SK-N-SH treated with all-trans-retinoic acid at 6 μM for 48 hours (cell line): Measurements from ENCODE around the gene OBSCN.

Experiments used
- ATAC-seq: fragments of 200-7000 bp; cut with Tn5 transposase; 3 replicates; pipeline ENCODE4 v1.9.1; 2020; ENCODE audit warnings: mild to moderate bottlenecking, moderate library complexity
- ARNTL ChIP-seq: fragments of 450-650 bp; formaldehyde crosslinking; IDR thresholded peaks from 2 replicates; pipeline ENCODE4 v1.5.0; 2020; ENCODE audit warnings: low read depth, mild to moderate bottlenecking, moderate library complexity, borderline replicate concordance
- BACH2 ChIP-seq: fragments of 250-450 bp; sonication (Bioruptor Pico); IDR thresholded peaks from 2 replicates; pipeline ENCODE4 v1.9.0; 2021; ENCODE audit warnings: mild to moderate bottlenecking, borderline replicate concordance
- CSDC2 ChIP-seq: fragments of 250-450 bp; sonication (Bioruptor Pico); IDR thresholded peaks from 2 replicates; pipeline ENCODE4 v1.5.0; 2020; ENCODE audit warnings: mild to moderate bottlenecking, moderate library complexity
- ESRRG ChIP-seq: fragments of 250-450 bp; sonication (Bioruptor Pico); IDR thresholded peaks from 2 replicates; pipeline ENCODE4 v1.6.1; 2021; ENCODE audit warnings: mild to moderate bottlenecking
- GLIS3 ChIP-seq: fragments of 250-450 bp; sonication (Bioruptor Pico); IDR thresholded peaks from 2 replicates; pipeline ENCODE4 v1.5.0; 2020; ENCODE audit warnings: mild to moderate bottlenecking, moderate library complexity
- ISL1 ChIP-seq: fragments of 250-450 bp; sonication (Bioruptor Pico); IDR thresholded peaks from 2 replicates; pipeline ENCODE4 v2.1.2; 2022; ENCODE audit warnings: mild to moderate bottlenecking, moderate library complexity
- OSR1 ChIP-seq: fragments of 250-450 bp; sonication (Bioruptor Pico); IDR thresholded peaks from 2 replicates; pipeline ENCODE4 v1.8.0; 2022; ENCODE audit warnings: moderate library complexity, mild to moderate bottlenecking, inconsistent platforms
- PPARA ChIP-seq: fragments of 250-450 bp; sonication (Bioruptor Pico); IDR thresholded peaks from 2 replicates; pipeline ENCODE4 v1.5.0; 2020; ENCODE audit warnings: mild to moderate bottlenecking, borderline replicate concordance
- RARB ChIP-seq: fragments of 250-450 bp; sonication (Bioruptor Pico); IDR thresholded peaks from 2 replicates; pipeline ENCODE4 v1.8.0; 2021; ENCODE audit warnings: mild to moderate bottlenecking, moderate library complexity
- SNAI2 ChIP-seq: fragments of 250-450 bp; sonication (Bioruptor Pico); IDR thresholded peaks from 2 replicates; pipeline ENCODE4 v1.5.0; 2020; ENCODE audit warnings: mild to moderate bottlenecking, moderate library complexity
- TOX ChIP-seq: fragments of 250-450 bp; sonication (Bioruptor Pico); IDR thresholded peaks from 2 replicates; pipeline ENCODE4 v1.8.0; 2021; ENCODE audit warnings: mild to moderate bottlenecking, moderate library complexity, borderline replicate concordance
- ZC3H10 ChIP-seq: fragments of 250-450 bp; sonication (Bioruptor Pico); IDR thresholded peaks from 2 replicates; pipeline ENCODE4 v1.5.1; 2021; ENCODE audit warnings: mild to moderate bottlenecking, moderate library complexity
- ZFP3 ChIP-seq: fragments of 250-450 bp; sonication (Bioruptor Pico); IDR thresholded peaks from 2 replicates; pipeline ENCODE4 v1.5.0; 2020; ENCODE audit warnings: mild to moderate bottlenecking, moderate library complexity
- ZFP30 ChIP-seq: fragments of 450-650 bp; formaldehyde crosslinking; IDR thresholded peaks from 2 replicates; pipeline ENCODE4 v1.5.0; 2022; ENCODE audit warnings: mild to moderate bottlenecking, moderate library complexity
- ZNF70 ChIP-seq: fragments of 450-650 bp; formaldehyde crosslinking; IDR thresholded peaks from 2 replicates; pipeline ENCODE4 v1.5.0; 2020; ENCODE audit warnings: mild to moderate bottlenecking, moderate library complexity
- TF ChIP-seq, protein P1 (sequence below): fragments of 250-450 bp; sonication (Bioruptor Pico); IDR thresholded peaks from 2 replicates; pipeline ENCODE4 v1.5.1; 2020; ENCODE audit warnings: low read depth, mild to moderate bottlenecking, moderate library complexity
- TF ChIP-seq, protein P2 (sequence below): fragments of 250-450 bp; sonication (Bioruptor Pico); IDR thresholded peaks from 2 replicates; pipeline ENCODE4 v1.8.0; 2021; ENCODE audit warnings: low read depth, mild to moderate bottlenecking, moderate library complexity, borderline replicate concordance
- TF ChIP-seq, protein P3 (sequence below): fragments of 250-450 bp; sonication (Bioruptor Pico); IDR thresholded peaks from 2 replicates; pipeline ENCODE4 v1.5.0; 2020; ENCODE audit warnings: mild to moderate bottlenecking, moderate library complexity
- TF ChIP-seq, protein P4 (sequence below): fragments of 250-450 bp; sonication (Bioruptor Pico); IDR thresholded peaks from 2 replicates; pipeline ENCODE4 v1.8.0; 2020; ENCODE audit warnings: mild to moderate bottlenecking, moderate library complexity, borderline replicate concordance
- TF ChIP-seq, protein P5 (sequence below): fragments of 250-450 bp; sonication (Bioruptor Pico); IDR thresholded peaks from 2 replicates; pipeline ENCODE4 v1.5.1; 2021; ENCODE audit warnings: mild to moderate bottlenecking, moderate library complexity

Gene OBSCN

DNA sequence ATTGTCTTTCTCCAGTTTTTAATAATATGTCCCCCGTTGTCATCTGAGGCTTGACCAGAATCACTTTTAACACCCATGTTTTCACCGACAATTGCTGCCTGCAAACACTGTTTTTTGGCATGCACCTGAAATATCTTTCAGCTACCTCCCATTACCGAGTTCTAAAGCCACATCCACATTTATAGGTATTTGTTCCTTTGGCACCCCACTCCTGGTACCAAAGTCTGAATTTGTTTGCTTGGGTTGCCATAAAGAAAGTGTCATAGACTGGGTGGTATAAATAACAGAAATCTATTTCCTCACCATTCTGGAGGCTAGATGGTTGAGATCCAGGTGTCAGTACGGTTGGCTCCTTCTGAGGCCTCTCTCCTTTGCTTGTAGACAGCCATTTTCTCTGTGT lies 94.2 kb downstream of the OBSCN start:
- TF ChIP-seq RARB (CRISPR knock-in tag), result no peak
- no peak for TF ChIP-seq BACH2 (CRISPR knock-in tag)
- TF ChIP-seq TOX (CRISPR knock-in tag), result no peak
- TF ChIP-seq, protein P1, sequence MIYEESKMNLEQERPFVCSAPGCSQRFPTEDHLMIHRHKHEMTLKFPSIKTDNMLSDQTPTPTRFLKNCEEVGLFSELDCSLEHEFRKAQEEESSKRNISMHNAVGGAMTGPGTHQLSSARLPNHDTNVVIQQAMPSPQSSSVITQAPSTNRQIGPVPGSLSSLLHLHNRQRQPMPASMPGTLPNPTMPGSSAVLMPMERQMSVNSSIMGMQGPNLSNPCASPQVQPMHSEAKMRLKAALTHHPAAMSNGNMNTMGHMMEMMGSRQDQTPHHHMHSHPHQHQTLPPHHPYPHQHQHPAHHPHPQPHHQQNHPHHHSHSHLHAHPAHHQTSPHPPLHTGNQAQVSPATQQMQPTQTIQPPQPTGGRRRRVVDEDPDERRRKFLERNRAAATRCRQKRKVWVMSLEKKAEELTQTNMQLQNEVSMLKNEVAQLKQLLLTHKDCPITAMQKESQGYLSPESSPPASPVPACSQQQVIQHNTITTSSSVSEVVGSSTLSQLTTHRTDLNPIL, result no peak
- no peak for TF ChIP-seq ESRRG (CRISPR knock-in tag)
- TF ChIP-seq SNAI2, result no peak
- TF ChIP-seq, protein P2, sequence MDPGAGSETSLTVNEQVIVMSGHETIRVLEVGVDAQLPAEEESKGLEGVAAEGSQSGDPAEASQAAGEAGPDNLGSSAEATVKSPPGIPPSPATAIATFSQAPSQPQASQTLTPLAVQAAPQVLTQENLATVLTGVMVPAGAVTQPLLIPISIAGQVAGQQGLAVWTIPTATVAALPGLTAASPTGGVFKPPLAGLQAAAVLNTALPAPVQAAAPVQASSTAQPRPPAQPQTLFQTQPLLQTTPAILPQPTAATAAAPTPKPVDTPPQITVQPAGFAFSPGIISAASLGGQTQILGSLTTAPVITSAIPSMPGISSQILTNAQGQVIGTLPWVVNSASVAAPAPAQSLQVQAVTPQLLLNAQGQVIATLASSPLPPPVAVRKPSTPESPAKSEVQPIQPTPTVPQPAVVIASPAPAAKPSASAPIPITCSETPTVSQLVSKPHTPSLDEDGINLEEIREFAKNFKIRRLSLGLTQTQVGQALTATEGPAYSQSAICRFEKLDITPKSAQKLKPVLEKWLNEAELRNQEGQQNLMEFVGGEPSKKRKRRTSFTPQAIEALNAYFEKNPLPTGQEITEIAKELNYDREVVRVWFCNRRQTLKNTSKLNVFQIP, result no peak
- no peak for TF ChIP-seq ARNTL (CRISPR knock-in tag)
- no peak for TF ChIP-seq PPARA (CRISPR knock-in tag)
- TF ChIP-seq, protein P3, sequence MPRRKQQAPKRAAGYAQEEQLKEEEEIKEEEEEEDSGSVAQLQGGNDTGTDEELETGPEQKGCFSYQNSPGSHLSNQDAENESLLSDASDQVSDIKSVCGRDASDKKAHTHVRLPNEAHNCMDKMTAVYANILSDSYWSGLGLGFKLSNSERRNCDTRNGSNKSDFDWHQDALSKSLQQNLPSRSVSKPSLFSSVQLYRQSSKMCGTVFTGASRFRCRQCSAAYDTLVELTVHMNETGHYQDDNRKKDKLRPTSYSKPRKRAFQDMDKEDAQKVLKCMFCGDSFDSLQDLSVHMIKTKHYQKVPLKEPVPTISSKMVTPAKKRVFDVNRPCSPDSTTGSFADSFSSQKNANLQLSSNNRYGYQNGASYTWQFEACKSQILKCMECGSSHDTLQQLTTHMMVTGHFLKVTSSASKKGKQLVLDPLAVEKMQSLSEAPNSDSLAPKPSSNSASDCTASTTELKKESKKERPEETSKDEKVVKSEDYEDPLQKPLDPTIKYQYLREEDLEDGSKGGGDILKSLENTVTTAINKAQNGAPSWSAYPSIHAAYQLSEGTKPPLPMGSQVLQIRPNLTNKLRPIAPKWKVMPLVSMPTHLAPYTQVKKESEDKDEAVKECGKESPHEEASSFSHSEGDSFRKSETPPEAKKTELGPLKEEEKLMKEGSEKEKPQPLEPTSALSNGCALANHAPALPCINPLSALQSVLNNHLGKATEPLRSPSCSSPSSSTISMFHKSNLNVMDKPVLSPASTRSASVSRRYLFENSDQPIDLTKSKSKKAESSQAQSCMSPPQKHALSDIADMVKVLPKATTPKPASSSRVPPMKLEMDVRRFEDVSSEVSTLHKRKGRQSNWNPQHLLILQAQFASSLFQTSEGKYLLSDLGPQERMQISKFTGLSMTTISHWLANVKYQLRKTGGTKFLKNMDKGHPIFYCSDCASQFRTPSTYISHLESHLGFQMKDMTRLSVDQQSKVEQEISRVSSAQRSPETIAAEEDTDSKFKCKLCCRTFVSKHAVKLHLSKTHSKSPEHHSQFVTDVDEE (CRISPR knock-in tag), result no peak
- no peak for TF ChIP-seq ZNF70 (CRISPR knock-in tag)
- TF ChIP-seq ZC3H10 (CRISPR knock-in tag), result no peak
- TF ChIP-seq OSR1, result no peak
- TF ChIP-seq ISL1, result no peak
- ATAC-seq, result no peak

DNA sequence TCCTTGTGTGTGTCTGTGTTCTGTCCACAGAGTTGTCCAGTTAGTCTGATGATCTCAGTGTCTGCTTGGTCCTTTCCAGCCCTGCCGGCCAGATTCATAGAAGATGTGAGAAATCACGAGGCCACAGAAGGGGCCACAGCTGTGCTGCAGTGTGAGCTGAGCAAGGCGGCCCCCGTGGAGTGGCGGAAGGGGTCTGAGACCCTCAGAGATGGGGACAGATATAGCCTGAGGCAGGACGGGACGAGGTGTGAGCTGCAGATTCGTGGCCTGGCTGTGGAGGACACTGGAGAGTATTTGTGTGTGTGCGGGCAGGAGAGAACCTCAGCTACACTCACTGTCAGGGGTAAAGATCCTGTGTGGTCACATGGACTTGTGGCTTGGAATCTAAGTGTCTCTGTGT lies 95.8 kb downstream of the OBSCN start:
- TF ChIP-seq GLIS3, result no peak
- TF ChIP-seq RARB (CRISPR knock-in tag), result no peak
- TF ChIP-seq, protein P2, result no peak
- TF ChIP-seq, protein P1, result no peak
- TF ChIP-seq CSDC2, result no peak
- no peak for TF ChIP-seq ISL1
- no peak for TF ChIP-seq BACH2 (CRISPR knock-in tag)

DNA sequence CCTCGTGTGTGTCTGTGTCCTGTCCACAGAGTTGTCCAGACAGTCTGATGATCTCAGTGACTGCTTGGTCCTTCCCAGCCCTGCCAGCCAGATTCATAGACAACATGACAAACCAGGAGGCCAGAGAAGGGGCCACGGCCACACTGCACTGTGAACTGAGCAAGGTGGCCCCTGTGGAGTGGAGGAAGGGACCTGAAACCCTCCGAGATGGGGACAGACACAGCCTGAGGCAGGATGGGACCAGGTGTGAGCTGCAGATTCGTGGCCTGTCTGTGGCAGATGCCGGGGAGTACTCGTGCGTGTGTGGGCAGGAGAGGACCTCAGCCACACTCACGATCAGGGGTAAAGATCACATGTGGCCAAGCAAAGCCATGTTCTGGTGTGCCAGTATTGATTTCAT lies 96.4 kb downstream of the OBSCN start:
- no peak for ATAC-seq
- TF ChIP-seq ARNTL (CRISPR knock-in tag) (no peak), ESRRG (CRISPR knock-in tag) (no peak), PPARA (CRISPR knock-in tag) (no peak), ZNF70 (CRISPR knock-in tag) (no peak), TOX (CRISPR knock-in tag) (no peak), OSR1 (no peak), BACH2 (CRISPR knock-in tag) (no peak), ZC3H10 (CRISPR knock-in tag) (no peak), GLIS3 (no peak), ZFP3 (no peak), RARB (CRISPR knock-in tag) (no peak), ZFP30 (CRISPR knock-in tag) (no peak)
- TF ChIP-seq, protein P4, sequence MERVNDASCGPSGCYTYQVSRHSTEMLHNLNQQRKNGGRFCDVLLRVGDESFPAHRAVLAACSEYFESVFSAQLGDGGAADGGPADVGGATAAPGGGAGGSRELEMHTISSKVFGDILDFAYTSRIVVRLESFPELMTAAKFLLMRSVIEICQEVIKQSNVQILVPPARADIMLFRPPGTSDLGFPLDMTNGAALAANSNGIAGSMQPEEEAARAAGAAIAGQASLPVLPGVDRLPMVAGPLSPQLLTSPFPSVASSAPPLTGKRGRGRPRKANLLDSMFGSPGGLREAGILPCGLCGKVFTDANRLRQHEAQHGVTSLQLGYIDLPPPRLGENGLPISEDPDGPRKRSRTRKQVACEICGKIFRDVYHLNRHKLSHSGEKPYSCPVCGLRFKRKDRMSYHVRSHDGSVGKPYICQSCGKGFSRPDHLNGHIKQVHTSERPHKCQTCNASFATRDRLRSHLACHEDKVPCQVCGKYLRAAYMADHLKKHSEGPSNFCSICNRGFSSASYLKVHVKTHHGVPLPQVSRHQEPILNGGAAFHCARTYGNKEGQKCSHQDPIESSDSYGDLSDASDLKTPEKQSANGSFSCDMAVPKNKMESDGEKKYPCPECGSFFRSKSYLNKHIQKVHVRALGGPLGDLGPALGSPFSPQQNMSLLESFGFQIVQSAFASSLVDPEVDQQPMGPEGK (CRISPR knock-in tag), result no peak
- TF ChIP-seq, protein P5, sequence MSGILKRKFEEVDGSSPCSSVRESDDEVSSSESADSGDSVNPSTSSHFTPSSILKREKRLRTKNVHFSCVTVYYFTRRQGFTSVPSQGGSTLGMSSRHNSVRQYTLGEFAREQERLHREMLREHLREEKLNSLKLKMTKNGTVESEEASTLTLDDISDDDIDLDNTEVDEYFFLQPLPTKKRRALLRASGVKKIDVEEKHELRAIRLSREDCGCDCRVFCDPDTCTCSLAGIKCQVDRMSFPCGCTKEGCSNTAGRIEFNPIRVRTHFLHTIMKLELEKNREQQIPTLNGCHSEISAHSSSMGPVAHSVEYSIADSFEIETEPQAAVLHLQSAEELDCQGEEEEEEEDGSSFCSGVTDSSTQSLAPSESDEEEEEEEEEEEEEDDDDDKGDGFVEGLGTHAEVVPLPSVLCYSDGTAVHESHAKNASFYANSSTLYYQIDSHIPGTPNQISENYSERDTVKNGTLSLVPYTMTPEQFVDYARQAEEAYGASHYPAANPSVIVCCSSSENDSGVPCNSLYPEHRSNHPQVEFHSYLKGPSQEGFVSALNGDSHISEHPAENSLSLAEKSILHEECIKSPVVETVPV (CRISPR knock-in tag), result no peak
- TF ChIP-seq, protein P2, result no peak
- TF ChIP-seq, protein P3 (CRISPR knock-in tag), result no peak

More for the DNA sequence above, 95.8 kb downstream of the OBSCN start:
- no peak for ATAC-seq
